Neural cell (in vitro differentiated cells): Measurements from ENCODE around the gene OSBPL8. TPM values are rescaled to one million over a fixed set of nuclear protein-coding genes. Genes with fewer than 3 reads are reported as not detected.

ENCODE experiments used
- H2AFZ ChIP-seq: fragments of 200-600, 300-800 bp; sonication (generic), shearing (Covaris generic); 2 replicates; pipeline ENCODE4 v1.6.0; 2014; ENCODE audit warnings: low read depth, mild to moderate bottlenecking, antibody characterized with exemption, low read length, moderate library complexity
- H3F3A ChIP-seq: fragments of 200-600 bp; shearing (Covaris generic); 2 replicates; pipeline ENCODE4 v1.6.1; 2016; ENCODE audit warnings: mild to moderate bottlenecking, moderate library complexity, mixed read lengths, antibody characterized with exemption, low read length; ENCODE audit not compliant: insufficient read depth, poor library complexity, severe bottlenecking
- H3K27ac ChIP-seq: fragments of 200-600, 300-800 bp; sonication (generic), shearing (Covaris generic); 2 replicates; pipeline ENCODE4 v1.5.1; 2014; ENCODE audit warnings: mild to moderate bottlenecking, low read length, moderate library complexity
- H3K27me3 ChIP-seq: fragments of 300-800, 200-600 bp; sonication (generic), shearing (Covaris generic); 2 replicates; pipeline ENCODE4 v1.6.0; 2014; ENCODE audit warnings: mild to moderate bottlenecking, low read depth, low read length, moderate library complexity; ENCODE audit not compliant: insufficient read depth
- H3K36me3 ChIP-seq: fragments of 300-800, 200-600 bp; sonication (generic), shearing (Covaris generic); 2 replicates; pipeline ENCODE4 v1.5.1; 2014; ENCODE audit warnings: mild to moderate bottlenecking, antibody characterized with exemption, low read length, moderate library complexity; ENCODE audit not compliant: insufficient read depth
- H3K4me2 ChIP-seq: fragments of 300-800, 200-600 bp; sonication (generic), shearing (Covaris generic); 2 replicates; pipeline ENCODE4 v1.6.0; 2014; ENCODE audit warnings: mild to moderate bottlenecking, low read length
- H3K4me3 ChIP-seq: fragments of 300-800, 200-600 bp; sonication (generic), shearing (Covaris generic); 2 replicates; pipeline ENCODE4 v1.5.1; 2014; ENCODE audit warnings: mild to moderate bottlenecking, low read length, moderate library complexity
- H3K79me2 ChIP-seq: fragments of 200-600 bp; shearing (Covaris generic); replicated peaks from 2 replicates; pipeline ENCODE4 v1.6.0; 2014; ENCODE audit warnings: mild to moderate bottlenecking, low read length, moderate library complexity; ENCODE audit not compliant: insufficient read depth
- H3K9ac ChIP-seq: fragments of 300-800, 200-600 bp; sonication (generic), shearing (Covaris generic); 2 replicates; pipeline ENCODE4 v1.6.1; 2016; ENCODE audit warnings: mild to moderate bottlenecking, low read length, mixed read lengths
- H3K9me2 ChIP-seq: fragments of 200-600 bp; shearing (Covaris generic); 2 replicates; pipeline ENCODE4 v1.6.1; 2016; ENCODE audit warnings: mild to moderate bottlenecking, low read length, mixed read lengths; ENCODE audit not compliant: insufficient read depth
- H3K9me3 ChIP-seq: fragments of 200-600, 300-800 bp; sonication (generic), shearing (Covaris generic); 2 replicates; pipeline ENCODE4 v1.6.1; 2016; ENCODE audit warnings: mild to moderate bottlenecking, mixed run types, low read length, moderate library complexity, mixed read lengths
- H4K20me1 ChIP-seq: fragments of 200-600 bp; shearing (Covaris generic); 2 replicates; pipeline ENCODE4 v1.6.1; 2016; ENCODE audit warnings: mild to moderate bottlenecking, mixed run types; ENCODE audit not compliant: insufficient read depth
- CTCF ChIP-seq: fragments of 450-650 bp; IDR thresholded peaks from 2 replicates; pipeline ENCODE4 v1.5.1; 2014; ENCODE audit warnings: antibody characterized with exemption, mild to moderate bottlenecking, moderate library complexity; ENCODE audit not compliant: poor library complexity, severe bottlenecking
- EP300 ChIP-seq: fragments of 450-650 bp; conservative IDR thresholded peaks from 2 replicates; pipeline ENCODE4 v1.6.1; 2014; ENCODE audit warnings: antibody characterized with exemption, mild to moderate bottlenecking, moderate library complexity; ENCODE audit not compliant: poor library complexity, severe bottlenecking
- EZH2 ChIP-seq: fragments of 200-600, 300-800 bp; shearing (Covaris generic), sonication (generic); IDR thresholded peaks from 2 replicates; pipeline ENCODE4 v1.6.1; 2014; ENCODE audit warnings: antibody characterized with exemption, low read length, borderline replicate concordance, mild to moderate bottlenecking; ENCODE audit not compliant: insufficient read depth, poor library complexity, severe bottlenecking
- MXI1 ChIP-seq: fragments of 450-650 bp; conservative IDR thresholded peaks from 2 replicates; pipeline ENCODE4 v1.6.1; 2014; ENCODE audit warnings: antibody characterized with exemption, mild to moderate bottlenecking; ENCODE audit not compliant: poor library complexity, severe bottlenecking
- POLR2AphosphoS5 ChIP-seq: IDR thresholded peaks from 2 replicates; pipeline ENCODE4 v1.6.1; 2012
- RAD21 ChIP-seq: fragments of 450-650 bp; conservative IDR thresholded peaks from 2 replicates; pipeline ENCODE4 v1.6.1; 2014; ENCODE audit warnings: antibody characterized with exemption, mild to moderate bottlenecking, moderate library complexity
- REST ChIP-seq: IDR thresholded peaks from 2 replicates; pipeline ENCODE4 v1.6.1; 2012; ENCODE audit warnings: borderline replicate concordance
- SMC3 ChIP-seq: fragments of 450-650 bp; conservative IDR thresholded peaks from 2 replicates; pipeline ENCODE4 v1.6.1; 2014; ENCODE audit warnings: antibody characterized with exemption, mild to moderate bottlenecking, moderate library complexity; ENCODE audit not compliant: poor library complexity
- TAF1 ChIP-seq: IDR thresholded peaks from 2 replicates; pipeline ENCODE4 v1.6.1; 2012; ENCODE audit warnings: low read depth
- polyA plus RNA-seq: library from polyadenylated mRNA; depleted of rRNA; stranded (reverse); fragments of >200 nt; gene quantifications from 2 replicates; pipeline ENCODE4 v1.2.3, GENCODE V29; 2014

OSBPL8 gene
- polyA plus RNA-seq, 1 donor from 2014 or later = 126 TPM

- no peaks in the 10 kb centered on the region for H3K27me3 ChIP-seq
- no peak overlapping the region for H3K27ac ChIP-seq
- H3F3A ChIP-seq = peaks cover 3% of the 10 kb centered on the region
- H4K20me1 ChIP-seq = no peaks in the 10 kb centered on the region
- no peaks in the 10 kb centered on the region for H3K79me2 ChIP-seq
- H3K9me2 ChIP-seq = no peaks in the 10 kb centered on the region
- peaks cover 3% of the 10 kb centered on the region for H3K36me3 ChIP-seq
- no peak for TF ChIP-seq TAF1
- no peak for TF ChIP-seq RAD21
- TF ChIP-seq EP300 = no peak
- TF ChIP-seq EZH2 = no peak
- TF ChIP-seq CTCF = no peak
- no peak for TF ChIP-seq REST
- no peak for TF ChIP-seq POLR2AphosphoS5
- no peak for TF ChIP-seq MXI1
- TF ChIP-seq SMC3 = no peak
- no peak overlapping the region for H3K4me2 ChIP-seq
- H2AFZ ChIP-seq = no peak overlapping the region
- H3K9me3 ChIP-seq = no peaks in the 10 kb centered on the region
- H3K4me3 ChIP-seq = no peak overlapping the region
- no peak overlapping the region for H3K9ac ChIP-seq
Measured at GRCh38 chr12:76399040-76399439, 160.5 kb downstream of the OSBPL8 start.

- H3K9me2 ChIP-seq = no peaks in the 10 kb centered on the region
- no peaks in the 10 kb centered on the region for H3K9me3 ChIP-seq
- H3K4me3 ChIP-seq = no peak overlapping the region
- H4K20me1 ChIP-seq = no peaks in the 10 kb centered on the region
- no peak overlapping the region for H3K9ac ChIP-seq
- H3K36me3 ChIP-seq = peaks cover 4% of the 10 kb centered on the region
- no peaks in the 10 kb centered on the region for H3K27me3 ChIP-seq
- no peak overlapping the region for H3K4me2 ChIP-seq
- TF ChIP-seq REST = no peak
- no peak for TF ChIP-seq SMC3
- TF ChIP-seq POLR2AphosphoS5 = no peak
- no peak for TF ChIP-seq RAD21
- TF ChIP-seq TAF1 = no peak
- TF ChIP-seq CTCF = no peak
- no peak for TF ChIP-seq EP300
- no peak for TF ChIP-seq EZH2
- TF ChIP-seq MXI1 = no peak
- no peak overlapping the region for H3K27ac ChIP-seq
- peaks cover 3% of the 10 kb centered on the region for H3F3A ChIP-seq
- no peaks in the 10 kb centered on the region for H3K79me2 ChIP-seq
- no peak overlapping the region for H2AFZ ChIP-seq
Measured at GRCh38 chr12:76398106-76398505, 161.5 kb downstream of the OSBPL8 start.
